NCI-H510A (cell line): ENCODE data around the gene RPS6KC1.
"Not testable (repeated sequence)": the region's sequence is repeated elsewhere in the genome, so short reads cannot be mapped to it uniquely, and the experiment has no call there.

Source experiments
- DNase-seq: peaks from one replicate; lab custom pipeline; 2025; lab: John Stamatoyannopoulos, UW

RPS6KC1 gene

GRCh38 chr1:213154056-213154685 is 103.1 kb downstream of the RPS6KC1 start:
- no peak for DNase-seq

- no peak for DNase-seq
Measured at GRCh38 chr1:213159376-213159775, 108.3 kb downstream of the RPS6KC1 start.

GRCh38 chr1:213160442-213160841 is 109.4 kb downstream of the RPS6KC1 start:
- not testable (repeated sequence) for DNase-seq

DNA sequence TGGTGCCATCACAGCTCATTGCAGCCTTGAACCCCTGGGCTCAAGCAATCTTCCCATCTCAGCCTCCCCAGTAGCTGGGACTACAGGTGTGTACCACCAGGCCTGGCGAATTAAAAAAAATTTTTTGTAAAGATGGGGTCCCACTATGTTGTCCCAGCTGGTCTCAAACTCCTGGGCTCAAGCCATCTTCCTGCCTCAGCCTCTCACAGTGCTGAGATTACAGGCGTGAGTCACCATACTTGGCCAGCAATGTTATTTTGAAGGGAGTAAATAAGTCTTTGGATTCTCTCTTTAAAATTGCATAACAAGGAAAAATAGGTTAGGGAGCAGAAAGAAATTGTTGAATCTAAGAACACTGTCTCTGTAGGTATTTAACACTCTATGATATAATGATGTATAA is 111.3 kb downstream of the RPS6KC1 start:
- no peak for DNase-seq

DNA sequence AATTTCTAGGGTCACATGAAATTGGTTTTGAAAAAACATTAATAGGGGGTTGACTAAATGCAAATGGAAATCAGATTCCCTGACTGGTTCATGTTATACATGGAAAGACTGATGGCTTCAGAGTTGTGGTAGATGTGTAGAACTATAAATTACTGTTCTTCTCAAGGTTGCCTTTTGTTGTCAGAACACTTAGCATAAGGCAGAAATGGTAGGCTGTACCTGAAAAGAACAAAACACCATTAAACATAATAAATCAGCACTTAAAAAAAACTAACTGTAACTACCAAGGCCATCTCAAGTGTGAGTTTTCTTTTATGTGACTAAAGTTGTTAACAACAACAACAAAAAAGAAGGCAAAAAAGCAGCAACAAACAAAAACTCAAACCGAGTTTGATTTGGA is 111.8 kb downstream of the RPS6KC1 start:
- DNase-seq = no peak

DNA sequence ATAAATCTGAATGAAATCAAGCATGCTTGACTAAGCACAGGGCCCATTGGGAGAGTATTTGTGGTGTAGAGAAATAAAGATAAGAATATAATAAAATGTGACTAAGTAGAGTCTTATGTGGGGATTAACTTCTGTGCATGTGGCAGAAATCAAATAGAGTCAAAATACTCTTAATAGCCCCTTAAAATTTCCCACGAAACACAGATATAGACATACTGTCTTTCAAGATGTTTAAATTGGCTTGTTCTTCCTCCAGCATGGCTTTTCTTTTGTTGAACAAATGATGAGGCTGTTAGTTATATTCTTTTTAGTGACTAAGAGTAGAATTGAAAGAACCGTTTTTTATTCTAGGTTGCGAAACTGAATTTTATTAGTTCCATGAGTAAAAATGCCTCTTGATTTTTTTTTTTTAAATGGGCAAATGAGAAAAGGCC is 112.3 kb downstream of the RPS6KC1 start:
- DNase-seq = no peak

GRCh38 chr1:213164561-213164960 is 113.5 kb downstream of the RPS6KC1 start:
- DNase-seq = no peak

GRCh38 chr1:213166852-213167251 is 115.8 kb downstream of the RPS6KC1 start:
- DNase-seq = no peak

DNA sequence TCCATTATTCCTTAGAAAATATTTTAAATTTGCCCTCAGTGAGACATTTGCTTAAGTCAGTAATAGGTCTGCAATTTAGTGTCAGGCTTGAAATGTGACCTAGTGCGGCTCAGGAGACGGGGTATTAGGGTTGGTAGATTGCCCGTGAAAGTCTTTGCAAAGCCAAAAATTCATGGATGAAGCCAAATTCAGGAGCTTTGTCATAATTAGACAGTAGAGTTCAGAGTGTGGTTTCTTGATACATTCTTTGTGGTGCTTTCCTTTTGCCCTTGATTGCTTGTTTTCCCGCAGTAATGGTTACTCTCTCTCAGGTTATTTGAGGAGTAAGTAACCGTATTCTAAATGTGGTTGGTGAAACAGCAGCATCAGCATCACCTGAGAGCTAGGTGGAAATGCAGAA is 120.7 kb downstream of the RPS6KC1 start:
- DNase-seq = no peak

DNA sequence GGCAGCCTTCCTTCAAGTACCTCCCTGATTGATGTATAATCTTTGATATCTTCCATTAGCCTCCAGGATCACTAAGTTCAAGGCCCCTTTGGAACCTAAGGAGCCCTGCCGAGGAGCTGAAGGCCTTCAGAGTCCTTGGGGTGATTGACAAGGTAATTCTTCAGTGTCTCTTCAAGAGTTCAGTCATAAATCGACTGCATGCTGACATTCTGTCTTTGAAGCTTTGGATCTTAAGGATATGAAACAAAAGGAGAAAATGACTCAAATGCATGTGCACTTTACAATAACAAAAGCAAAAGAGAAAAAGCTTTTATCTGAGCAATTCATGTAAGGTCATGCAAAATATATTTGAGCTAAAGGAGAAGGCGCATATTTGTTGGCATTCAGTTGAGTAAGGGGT is 125.3 kb downstream of the RPS6KC1 start:
- DNase-seq = no peak

DNA sequence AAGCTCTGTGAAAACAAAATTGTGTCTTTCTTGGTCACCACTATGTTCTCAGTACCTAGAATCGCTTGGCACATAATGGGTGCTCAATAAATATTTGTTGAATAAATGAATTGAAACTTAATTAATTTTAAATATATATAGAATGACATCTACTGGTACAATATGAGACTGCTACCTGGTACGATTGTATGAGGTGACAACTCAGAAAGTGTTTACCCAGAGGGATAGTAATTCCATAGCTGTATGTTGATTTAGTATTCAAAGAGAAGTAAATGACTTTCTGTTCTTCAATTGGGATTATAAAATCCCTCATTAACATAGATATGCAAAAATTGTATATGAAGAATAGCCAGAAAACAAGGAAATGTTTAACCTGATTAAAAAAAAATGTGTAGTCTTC is 128.7 kb downstream of the RPS6KC1 start:
- DNase-seq = no peak

- no peak for DNase-seq
Measured at GRCh38 chr1:213180833-213181232, 129.8 kb downstream of the RPS6KC1 start.

- DNase-seq = no peak
Measured at GRCh38 chr1:213183036-213183672, 132.1 kb downstream of the RPS6KC1 start.

GRCh38 chr1:213186168-213186567 is 135.1 kb downstream of the RPS6KC1 start:
- DNase-seq = no peak

DNA sequence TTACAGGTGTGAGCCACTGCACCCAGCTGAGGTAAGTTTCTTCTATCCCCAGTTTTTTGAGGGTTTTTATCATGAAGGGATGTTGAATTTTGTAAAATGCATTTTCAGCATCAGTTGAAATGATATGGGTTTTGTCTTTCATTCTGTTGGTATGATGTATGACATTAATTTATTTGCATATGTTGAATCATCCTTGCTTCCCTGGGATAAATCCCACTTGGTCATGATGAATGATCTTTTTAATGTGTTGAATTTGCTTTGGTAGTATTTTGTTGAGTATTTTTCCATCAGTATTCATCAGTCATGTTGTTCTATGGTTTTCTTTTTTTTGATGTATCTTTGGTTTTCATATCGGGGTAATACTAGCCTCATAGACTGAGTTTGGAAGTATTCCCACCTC is 141.0 kb downstream of the RPS6KC1 start:
- DNase-seq = no peak

DNA sequence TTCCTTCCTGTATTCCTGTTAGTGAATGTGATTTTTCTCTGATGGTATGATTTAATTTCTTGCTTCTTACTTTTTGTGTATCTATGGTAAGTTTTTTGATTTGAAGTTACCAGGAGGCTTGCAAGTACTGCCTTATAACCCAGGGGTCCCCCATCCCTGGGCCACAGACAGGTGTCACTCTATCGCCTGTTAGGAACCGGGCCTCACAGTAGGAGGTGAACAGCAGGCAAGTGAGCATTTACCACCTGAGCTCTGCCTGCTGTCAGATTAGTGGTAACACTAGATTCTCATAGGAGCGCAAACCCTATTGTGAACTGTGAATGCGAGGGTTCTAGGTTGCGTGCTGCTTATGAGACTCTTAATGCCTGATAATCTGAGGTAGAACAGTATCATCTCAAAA is 143.3 kb downstream of the RPS6KC1 start:
- DNase-seq = no peak

DNA sequence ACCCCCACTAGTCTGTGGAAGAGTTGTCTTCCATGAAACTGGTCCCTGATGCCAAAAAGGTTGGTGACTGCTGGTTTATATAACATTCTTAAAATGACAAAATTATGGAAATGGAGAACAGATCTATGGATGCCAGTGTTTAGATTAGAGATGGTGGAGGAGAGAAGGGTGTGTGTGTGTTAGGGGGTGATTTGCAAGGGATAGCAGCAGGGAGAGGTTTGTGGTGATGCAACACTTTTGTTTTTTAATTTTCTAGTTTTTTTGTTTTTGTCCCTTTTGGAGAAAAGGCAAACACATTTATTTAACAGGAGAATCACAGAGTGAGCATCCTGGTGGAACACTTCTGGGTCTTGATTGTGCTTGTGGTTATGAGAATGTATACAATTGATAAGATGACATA is 143.8 kb downstream of the RPS6KC1 start:
- no peak for DNase-seq

- DNase-seq = not testable (repeated sequence)
Measured at GRCh38 chr1:213196328-213197054, 145.4 kb downstream of the RPS6KC1 start.

DNA sequence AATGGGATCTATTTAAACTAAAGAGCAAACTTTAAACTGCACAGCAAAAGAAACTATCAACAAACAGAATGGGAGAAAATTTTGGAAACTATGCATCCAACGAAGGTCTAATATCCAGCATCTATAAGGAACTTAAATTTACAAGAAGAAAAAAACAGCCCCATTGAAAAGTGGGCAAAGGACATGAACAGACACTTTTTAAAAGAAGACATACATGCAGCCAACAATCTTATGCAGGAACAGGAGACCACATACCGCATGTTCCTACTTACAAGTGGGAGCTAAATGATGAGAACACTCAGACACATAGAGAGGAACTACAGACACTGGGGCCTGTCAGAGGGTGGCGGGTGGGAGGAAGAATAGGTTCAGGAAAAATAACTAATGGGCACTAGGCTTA is 149.6 kb downstream of the RPS6KC1 start:
- no peak for DNase-seq

- no peak for DNase-seq
Measured at GRCh38 chr1:213201380-213202155, 150.5 kb downstream of the RPS6KC1 start.

GRCh38 chr1:213211201-213211600 is 160.2 kb downstream of the RPS6KC1 start:
- DNase-seq = no peak

GRCh38 chr1:213219076-213219475 is 168.0 kb downstream of the RPS6KC1 start:
- not testable (repeated sequence) for DNase-seq

DNA sequence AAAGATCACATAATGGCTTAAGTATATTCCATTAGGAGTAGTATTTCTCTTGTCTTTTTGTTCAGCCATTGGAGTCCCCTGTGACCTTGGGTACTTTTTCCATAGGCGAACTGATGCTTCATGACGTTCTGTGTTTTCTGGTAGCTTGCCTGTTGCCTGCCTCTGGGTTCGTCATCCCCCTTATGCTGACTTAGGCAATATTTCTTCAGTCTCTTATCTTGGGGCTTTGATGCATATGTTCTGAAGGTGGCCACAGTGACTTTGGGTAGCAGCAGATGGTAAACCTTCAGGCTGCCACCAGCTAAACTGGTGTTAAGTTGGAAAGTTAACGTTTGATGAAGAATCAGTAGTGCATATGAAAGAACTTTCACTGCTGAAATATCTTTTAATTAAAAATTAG is 170.2 kb downstream of the RPS6KC1 start:
- DNase-seq = no peak
